Stimulated activated naive CD4-positive, alpha-beta T cell (primary cell): ENCODE measurements around the gene C3AR1.
"Not testable (repeated sequence)": the region's sequence is repeated elsewhere in the genome, so short reads cannot be mapped to it uniquely, and the experiment has no call there.

Experiments used
- DNase-seq, 6 experiments: peaks; one replicate each; lab custom pipeline; 2025; lab: John Stamatoyannopoulos, UW

The C3AR1 gene

DNA sequence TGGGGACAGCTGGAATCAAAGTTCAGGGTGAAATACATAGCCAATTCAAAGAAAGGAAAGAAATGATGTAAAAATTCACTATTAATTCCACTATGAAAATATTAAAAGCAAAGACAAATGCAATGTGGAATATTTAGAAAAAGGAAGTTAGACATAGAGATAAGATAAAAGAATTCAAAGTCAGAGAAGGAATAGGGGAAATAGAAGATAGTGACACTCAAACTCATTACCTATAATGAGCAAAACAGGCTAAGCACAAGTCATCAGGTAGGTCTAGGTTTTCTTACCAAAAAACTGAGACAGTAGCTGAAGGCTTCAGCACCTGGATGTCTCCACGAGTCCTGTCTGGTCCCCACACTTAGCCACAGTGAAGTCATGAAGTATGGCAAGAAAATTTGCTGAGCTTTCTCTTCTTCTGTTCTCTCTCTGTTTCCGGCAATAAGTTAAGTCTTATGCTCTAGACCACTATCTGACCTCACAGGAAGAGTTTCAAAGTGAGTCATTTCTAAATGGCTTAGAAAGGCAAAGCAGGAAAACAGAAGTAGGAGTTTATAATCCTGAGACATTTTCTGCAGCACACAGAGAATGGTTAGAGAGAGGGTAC, at the start of gene C3AR1:
Gene C3AR1, minus strand, starts transcription at position 369 of the 604 bp plus-strand sequence. CDS start 6,174 bp downstream, outside the sequence.
- peak in 5 of 6 experiments; percentile 3 to 66 (median 62) for DNase-seq

DNA sequence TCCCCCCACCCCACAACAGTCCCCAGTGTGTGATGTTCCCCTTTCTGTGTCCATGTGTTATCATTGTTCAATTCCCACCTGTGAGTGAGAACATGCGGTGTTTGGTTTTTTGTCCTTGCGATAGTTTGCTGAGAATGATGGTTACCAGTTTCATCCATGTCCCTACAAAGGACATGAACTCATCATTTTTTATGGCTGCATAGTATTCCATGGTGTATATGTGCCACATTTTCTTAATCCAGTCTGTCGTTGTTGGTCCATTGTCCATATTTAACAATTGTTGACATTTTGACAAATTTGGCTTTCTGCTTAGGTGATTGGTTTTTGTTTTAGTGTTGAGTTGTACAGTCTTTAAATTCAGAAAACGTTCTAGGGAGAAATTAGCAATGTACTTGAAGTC, 47.0 kb upstream of the C3AR1 start:
- not testable (repeated sequence) for DNase-seq

DNA sequence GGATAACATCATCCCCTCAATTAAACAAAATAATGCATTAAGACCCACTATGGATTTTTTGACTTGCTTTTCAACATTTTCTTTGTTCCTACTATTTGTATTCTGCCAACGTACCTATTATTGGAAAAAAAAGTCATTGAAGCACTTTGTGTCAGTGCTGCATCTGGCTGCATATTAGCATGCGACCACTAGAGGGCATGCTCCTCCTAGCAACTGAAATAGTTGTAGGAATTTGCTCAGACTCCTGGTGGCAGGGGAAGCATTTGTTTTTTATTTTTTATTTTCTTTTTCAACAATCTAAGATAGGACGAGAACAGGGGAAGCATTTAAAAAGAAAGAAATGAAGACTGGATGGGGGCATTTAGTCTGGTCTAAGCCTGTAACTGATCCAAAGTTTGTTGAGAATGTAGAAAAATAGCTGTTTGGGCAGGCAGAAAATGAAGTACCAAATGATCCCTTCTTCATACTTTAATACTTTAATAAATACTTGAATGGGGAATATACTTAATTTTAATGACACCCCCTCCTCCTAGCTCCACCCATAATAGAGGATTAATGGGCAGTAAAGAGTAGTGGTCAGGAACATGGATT, 42.7 kb upstream of the C3AR1 start:
- DNase-seq: peak; percentile 43 to 83 (median 70)

DNA sequence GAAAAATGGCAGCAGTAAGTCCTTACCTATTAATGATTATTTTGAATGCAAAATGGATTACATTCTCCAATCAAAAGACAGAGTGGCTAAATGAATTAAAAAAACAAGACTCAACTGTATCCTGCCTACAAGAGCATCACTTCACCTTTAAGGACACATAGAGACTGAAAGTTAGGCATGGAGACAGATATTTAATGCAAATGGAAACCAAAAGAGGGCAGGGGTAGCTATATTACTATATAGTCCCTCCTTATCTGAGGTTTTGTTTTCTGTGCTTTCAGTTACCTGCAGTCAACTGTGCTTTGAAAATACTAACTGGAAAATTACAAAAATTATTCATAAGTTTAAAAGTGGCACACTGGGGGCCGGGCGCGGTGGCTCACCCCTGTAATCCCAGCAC, 33.1 kb upstream of the C3AR1 start:
- no peak for DNase-seq

DNA sequence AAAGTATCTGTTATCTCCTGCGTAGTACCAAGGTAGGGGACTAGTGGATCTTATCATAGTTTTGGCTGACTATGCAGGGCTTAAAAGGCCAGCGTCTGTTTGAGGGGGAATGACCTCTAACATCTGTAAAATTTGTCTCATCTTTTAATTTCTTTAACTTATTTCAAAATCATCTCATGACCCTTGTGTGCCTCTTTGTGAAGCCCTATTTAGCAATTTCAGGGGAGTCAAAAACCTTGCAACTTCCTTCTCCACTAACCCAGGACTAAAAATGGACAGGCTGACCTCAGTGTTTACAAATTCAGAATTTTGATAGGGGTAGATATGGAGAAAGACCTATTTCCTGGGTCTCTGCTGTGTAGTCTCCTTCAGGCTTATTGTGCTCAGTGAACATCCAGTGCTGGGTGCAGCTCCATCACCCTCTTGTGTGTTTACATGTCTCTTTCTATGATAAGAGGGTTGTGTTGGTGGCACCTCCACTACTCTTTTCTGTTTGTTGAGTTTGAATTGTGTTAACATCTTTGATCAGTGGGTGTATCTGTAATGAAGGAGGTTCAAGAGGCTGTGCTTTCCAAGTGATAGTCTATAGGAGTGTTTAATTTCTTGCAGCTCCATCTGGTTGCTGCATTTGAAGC, 30.2 kb upstream of the C3AR1 start:
- no peak for DNase-seq

DNA sequence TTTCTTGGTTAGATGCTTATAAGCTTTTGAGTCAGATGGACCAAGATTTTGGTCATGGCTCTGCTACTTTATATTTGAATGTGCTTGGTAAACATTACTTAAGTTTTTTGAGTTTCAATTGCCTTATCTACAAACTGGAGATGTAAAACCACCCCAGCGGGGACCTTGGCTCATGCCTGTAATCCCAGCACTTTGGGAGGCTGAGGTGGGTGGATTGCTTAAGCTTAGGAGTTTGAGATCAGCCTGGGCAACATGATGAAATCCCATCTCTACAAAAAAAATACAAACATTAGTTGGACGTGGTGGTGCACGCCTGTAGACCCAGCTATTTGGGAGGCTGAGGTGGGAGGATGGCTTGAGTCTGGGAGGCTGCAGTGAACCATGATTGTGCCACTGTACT, 27.1 kb upstream of the C3AR1 start:
- DNase-seq: no peak

DNA sequence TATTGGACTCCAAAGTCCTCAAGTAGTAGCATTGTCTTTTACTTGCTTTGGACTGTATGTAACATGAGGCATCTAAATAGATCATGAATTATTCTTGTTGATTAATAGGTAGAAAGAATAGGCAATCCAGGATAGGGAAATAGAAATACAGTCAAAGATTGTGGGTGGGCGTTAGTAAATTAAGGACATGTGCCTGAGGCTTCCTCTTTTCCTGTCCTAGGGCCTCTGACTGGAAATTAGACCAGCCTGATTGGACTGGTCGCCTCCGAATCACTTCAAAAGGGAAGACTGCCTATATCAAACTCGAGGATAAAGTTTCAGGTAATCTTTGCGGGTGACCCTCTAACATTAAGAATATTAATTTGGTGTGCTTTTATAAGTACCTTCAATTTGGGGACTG, 23.6 kb upstream of the C3AR1 start:
- no peak for DNase-seq

DNA sequence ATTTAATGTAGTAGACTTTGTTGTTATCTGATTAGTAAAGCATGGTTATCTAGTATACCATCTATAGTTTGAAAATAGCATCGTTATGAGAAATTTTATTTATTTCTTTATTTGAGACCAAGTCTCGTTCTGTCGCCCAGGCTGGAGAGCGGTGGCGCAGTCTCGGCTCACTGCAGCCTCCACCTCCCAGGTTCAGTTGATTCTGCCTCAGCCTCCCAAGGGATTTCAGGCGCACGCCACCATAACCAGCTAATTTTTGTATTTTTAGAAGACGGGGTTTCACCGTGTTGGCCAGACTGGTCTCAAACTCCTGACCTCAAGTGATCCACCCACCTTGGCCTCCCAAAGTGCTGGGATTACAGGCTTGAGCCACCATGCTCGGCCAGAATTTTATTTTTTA, 23.1 kb upstream of the C3AR1 start:
- DNase-seq: not testable (repeated sequence)

DNA sequence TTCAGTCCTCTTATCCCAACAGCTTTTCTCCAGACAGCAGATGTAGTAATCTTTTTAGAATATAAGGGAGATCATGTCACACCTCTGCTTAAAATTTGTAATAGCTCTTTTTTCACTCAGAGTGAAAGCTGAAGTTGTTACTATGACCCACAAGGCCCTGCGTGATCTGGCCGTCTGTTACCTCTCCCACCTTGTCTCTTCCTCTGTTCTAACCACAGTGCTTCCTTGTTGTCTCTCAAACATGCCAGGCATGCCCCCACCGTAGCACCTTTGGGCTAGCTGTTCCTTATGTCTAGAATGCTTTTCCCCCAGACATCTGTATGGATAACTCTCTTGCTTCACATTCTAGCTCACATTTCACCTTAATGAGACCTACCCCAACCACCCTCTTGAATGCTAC, 22.4 kb upstream of the C3AR1 start:
- DNase-seq: peak in 4 of 6 experiments; percentile 3 to 33 (median 28)

DNA sequence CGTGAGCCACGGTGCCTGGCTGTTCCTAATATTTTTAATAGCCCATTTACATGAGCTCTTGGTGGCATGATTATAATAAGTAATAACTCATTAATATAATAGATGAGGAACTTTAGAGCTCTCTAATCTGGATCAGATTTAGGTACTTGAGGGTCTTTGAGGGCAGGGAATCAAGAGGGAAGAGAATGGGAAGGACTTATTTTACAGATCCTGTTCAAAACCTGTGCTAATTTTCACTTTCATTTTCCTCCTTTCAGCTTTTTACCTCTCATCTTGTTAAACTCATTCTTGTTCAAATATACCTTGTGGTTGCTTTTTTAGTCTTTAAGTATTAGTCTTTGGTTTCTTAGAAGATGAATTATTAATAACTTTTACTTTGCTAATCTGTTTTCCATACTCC, 21.5 kb upstream of the C3AR1 start:
- DNase-seq: no peak

DNA sequence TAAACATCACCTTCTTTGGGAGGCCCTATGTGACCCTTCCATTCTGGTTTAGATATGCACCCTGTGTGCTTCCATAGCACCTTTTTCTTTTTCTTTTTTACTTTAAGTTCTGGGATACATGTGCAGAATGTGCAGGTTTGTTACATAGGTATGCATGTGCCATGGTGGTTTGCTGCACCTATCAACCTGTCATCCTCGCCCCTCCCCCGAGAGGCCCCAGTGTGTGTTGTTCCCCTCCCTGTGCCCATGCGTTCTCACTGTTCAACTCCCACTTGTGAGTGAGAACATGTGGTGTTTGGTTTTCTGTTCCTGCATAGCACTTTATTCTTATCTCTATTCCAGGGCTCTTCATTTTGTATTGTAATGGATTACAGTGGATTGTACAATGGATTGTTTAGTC, 18.2 kb upstream of the C3AR1 start:
- peak in 1 of 6 experiments; percentile 10 for DNase-seq

DNA sequence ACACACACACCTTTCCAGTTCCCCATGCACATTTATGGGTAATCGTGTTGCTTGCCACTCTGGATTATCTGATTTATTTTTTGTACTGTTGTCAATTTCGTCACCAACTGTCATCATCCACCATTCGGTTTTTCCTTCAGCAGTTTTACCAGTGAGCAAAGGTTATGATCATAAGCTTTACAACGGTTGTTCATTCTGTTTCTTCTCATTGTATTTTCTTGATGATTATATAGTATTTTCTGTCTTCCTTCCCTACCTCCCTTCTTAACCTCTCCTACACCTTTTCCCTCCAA, 16.6 kb upstream of the C3AR1 start:
- DNase-seq: no peak

DNA sequence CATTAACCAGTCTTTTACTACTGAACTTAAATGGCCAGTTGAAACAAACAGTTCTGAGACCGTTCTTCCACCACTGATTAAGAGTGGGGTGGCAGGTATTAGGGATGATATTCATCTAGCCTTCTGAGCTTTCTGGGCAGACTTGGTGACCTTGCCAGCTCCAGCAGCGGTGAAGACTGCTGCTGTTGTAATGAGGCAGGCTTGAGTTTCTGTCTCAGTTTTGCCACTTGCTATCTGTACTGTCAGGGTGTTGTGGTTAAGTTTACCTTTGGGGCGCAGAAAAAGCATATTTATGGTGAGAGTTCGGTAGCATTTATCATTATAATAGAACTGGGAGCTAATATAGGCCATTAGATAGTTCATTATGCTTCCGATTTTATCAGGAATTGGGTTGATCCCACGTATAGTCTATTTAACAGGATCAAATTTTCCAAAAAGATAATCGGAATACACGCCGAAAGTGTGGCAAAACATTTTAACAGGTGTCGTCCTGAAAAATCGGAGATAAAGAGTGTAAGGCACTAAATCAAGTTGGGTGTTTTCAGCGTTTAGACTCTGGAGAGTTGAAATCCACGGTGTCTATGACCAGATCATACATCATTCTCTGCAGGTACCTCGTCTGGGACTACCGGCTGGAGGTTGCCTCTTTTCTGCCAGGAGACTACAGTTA, 15.2 kb upstream of the C3AR1 start:
- peak in 3 of 6 experiments; percentile 23 to 60 (median 38) for DNase-seq

DNA sequence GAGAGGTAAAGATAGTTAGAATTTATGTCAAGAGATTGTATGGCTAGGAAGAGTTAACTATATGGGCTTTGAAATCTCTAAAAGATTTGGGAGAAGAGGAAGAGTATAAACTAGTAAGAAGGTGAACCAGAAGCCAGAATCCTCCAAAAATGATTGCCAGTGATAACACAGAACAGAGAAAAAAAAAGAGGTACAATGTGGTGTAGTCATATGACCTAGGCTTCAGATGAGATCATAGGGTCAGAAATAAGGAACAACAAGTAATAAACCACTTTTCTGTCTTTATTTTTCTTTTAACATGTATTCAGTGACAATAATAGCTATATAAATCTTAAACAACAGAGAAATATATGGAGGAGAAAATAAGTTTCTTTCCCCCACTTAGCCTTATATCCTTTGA, 14.0 kb upstream of the C3AR1 start:
- no peak for DNase-seq

DNA sequence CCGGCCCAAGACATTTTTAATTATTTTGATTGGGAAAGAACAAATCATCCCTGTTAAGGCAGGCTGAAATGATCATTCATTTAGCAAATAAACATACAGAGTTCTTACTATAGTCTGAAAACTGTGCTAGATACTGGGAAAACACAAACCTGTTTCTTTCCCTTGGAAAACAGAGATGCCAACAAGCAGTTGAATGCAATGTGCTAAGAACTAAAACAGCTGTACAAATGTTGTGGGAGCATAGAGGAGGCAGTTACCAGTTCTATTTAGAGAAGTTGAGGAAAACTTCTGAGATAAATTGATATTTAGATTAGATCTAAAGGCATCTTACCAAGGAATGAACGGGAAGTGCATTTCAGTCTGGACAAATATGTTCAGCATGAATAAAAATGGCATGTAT, 12.8 kb upstream of the C3AR1 start:
- no peak for DNase-seq

DNA sequence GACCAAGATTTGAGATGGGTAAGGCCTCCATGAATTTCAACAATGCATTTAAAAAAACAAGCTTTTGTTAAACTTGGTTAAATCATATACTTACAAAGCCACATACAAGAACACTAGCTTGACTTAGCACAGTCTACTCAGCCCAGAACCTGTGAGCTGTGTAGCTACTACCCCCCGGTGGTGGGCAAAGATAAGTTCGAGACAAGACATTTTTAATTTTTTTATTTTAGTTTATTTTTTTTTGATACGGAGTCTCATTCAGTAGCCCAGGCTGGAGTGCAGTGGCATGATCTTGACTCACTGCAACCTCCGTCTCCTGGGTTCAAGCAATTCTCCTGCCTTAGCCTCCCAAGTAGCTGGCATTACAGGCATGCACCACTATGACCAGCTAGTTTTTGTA, 12.2 kb upstream of the C3AR1 start:
- peak; percentile 8 to 77 (median 62) for DNase-seq

DNA sequence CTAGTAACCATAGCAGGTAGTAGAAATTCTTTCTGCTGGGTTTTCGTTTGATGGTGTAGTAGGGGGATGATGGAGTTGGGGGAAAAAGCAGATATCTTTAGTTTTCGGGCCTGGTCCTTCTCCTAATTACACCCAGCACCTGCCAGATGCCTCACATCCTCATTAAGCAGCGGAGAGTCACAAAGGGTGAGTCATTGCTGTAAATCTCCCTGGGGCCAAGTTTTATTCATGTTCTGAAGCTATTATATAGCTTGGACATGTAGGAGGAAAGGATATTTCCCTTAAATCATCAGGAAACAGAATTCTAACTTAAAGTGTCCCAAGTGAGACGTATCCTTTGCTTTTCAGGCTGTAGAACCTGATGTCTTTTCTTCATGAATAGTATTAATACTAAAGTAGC, 11.0 kb upstream of the C3AR1 start:
- no peak for DNase-seq

DNA sequence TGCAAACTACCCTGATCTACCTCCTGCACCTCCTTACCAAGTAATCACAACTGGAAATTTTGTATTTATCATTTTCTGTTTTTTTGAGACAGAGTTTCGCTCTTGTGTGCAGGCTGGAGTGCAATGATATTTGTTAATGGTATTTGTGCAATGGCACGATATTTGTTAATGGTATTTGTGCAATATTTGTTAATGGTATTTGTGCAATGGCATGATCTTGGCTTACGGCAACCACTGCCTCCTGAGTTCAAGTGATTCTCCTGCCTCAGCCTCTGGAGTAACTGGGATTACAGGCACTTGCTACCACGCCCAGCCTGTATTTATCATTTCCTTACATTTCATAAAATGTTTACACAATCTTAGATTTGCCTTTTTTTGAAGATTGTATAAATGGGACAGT, 10.2 kb upstream of the C3AR1 start:
- no peak for DNase-seq

DNA sequence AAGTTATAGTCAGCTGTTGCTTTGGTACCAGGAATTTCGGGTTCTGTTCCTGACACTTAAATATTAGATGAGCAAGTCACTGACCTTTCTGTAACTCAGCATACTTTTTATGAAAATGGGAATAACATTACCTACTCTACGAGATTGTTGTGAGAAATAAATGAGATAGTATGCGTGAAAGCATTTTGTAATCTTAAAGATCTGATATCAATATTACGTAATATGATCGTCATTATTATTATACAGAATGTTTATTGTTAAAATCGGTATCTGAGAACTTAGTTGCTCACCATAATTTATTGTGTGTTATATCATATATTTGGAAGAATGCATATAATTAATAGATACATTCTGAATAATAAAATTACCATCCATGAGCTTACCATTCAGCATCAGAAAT, 9.8 kb upstream of the C3AR1 start:
- DNase-seq: no peak

DNA sequence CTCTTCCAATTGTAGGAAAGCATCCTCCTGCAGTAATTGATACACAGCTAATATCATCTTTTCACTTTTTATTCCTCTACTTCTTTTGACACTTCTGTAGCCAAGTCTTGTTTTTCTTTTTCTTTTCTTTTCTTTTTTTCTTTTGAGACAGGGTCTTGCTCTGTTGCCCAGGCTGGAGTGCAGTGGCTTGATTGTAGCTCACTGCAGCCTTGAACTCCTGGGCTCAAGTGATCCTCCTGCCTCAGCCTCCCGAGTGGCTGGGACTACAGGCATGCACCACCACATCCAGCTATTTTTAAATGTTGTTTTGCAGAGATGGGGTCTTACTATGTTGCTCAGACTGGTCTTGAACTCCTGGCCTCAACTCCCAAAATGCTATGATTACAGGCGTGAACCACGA, 5.7 kb upstream of the C3AR1 start:
- DNase-seq: not testable (repeated sequence)

DNA sequence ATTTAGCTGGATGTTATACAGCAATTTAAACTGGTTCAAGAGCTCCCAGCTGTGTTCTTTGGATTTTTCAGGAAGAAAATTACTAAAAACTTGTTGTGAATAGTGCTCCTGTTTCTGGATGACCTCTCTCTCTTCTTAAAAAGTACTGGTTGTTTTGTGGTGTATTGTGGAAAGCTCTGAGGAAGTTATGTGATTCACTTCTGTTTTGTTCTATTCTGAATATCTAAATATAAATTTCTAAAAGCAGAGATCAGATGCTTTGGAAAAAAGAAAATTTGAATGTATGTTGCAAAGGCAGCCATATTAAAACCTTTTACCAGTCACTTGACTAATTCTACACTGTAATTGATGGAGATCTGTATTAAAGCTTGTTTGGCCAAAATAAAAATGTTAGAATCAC, 3.4 kb upstream of the C3AR1 start:
- no peak for DNase-seq

DNA sequence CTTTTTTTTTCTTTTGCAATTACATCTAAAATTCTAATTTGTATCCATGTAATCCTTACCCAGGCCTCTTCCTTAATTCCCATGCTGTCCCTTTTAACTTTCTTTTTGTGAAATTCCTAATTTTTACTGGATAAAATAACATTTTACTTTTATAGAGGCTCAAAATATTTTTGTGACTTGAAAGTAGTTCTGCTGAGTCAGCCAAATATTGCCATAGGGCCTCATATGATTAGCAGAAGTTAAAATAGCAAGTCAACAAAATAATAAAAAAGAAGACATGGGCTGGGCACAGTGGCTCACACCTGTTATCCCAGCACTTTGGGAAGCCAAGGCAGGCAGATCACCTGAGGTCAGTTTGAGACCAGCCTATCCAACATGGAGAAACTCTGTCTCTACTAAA, 2.0 kb downstream of the C3AR1 start:
- no peak for DNase-seq

DNA sequence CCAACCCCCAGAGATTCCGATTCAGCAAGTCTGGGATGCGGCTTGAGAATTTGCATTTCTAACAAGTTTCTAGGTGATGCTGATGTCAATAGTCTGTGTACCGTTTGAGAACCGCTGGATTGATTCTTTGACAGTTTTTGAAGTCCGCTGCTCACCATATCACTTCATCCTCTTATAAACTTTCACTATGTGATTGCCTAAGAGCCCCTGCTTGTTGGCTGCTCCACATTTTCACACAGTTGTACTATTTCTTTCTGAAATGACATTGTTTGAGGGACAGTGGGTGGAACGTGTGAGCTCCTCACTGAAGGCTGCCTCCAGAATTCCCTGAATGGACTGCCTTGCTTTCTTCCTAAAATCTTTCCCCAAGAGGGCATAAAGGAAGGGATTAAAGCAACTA, 7.7 kb downstream of the C3AR1 start:
- no peak for DNase-seq
